NCI-H187 treated with DMSO at 0.1 percent for 48 hours (cell line): Measurements from ENCODE around the gene KANSL3.

Source experiments
- DNase-seq: peaks from one replicate; lab custom pipeline; 2025; lab: John Stamatoyannopoulos, UW

Gene KANSL3

GRCh38 chr2:96604104-96604503 lies 34.0 kb downstream of the KANSL3 start:
- no peak for DNase-seq

DNA sequence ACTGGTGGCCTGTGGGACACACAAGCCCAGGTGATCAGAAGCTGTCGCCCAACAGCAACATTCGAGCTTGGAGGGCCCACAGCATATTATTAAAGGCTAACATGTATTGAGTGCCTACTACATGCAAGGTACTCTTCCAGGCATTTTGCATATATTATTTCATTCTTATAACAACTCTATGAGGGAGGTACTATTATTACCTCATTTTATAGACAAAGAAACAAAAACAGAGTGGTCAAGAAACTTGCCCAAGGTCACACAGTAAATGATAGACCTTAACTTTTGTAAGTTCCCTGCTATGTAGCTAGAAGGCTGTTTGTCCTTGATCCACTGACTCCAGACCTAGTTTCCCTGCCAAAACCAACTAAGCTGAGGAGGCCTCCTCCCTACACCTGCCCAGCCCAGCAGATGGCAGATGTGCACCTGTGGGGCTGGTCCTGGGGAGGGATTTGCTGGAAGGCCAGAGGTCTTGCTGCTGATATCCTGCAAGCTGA lies 35.7 kb downstream of the KANSL3 start:
- no peak for DNase-seq

GRCh38 chr2:96601382-96602292 lies 36.5 kb downstream of the KANSL3 start:
- no peak for DNase-seq

- no peak for DNase-seq
Measured at GRCh38 chr2:96599941-96600340, 38.2 kb downstream of the KANSL3 start.

GRCh38 chr2:96596596-96596995 lies 41.5 kb downstream of the KANSL3 start:
- DNase-seq = no peak

- DNase-seq = no peak
Measured at GRCh38 chr2:96594691-96595152, 43.4 kb downstream of the KANSL3 start.

GRCh38 chr2:96594282-96594681 lies 43.8 kb downstream of the KANSL3 start:
- no peak for DNase-seq

- DNase-seq = no peak
Measured at GRCh38 chr2:96591494-96591893, 46.6 kb downstream of the KANSL3 start.

DNA sequence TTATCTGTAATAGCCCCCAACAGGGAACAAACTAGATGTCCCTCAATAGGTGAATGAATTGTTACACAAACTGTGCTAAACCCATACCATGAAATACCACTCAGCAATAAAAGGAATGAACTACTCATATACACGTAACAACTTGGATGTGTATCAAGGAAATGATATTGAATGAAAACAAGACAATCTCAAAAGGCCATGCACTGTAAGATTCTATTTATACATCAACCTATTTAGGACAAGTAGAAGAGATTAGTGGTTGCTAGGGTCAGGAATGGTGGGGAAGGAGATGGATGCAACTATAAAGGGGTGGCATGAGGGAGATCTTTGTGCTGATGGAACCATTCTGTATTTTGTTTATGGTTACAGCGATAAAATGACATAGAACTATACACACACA lies 47.1 kb downstream of the KANSL3 start:
- no peak for DNase-seq

- no peak for DNase-seq
Measured at GRCh38 chr2:96587843-96588242, 50.3 kb downstream of the KANSL3 start.

DNA sequence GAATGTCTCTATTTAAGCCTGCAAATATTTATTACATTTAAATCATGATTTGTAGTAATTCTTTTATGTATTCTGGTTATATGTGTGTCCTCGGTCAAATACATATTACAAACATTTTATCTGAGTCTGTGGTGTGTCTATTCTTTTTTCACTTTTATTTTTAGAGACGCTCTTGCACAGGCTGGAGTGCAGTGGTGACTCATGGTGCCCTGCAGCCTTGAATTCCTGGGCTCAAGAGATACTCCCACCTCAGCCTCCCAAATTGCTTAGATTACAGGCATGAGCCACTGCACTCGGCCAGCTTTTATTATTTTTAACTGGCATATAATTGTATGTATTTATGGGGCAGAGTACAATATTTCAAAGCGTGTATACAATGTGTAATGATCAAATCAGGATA lies 54.1 kb downstream of the KANSL3 start:
- DNase-seq = no peak

GRCh38 chr2:96580771-96581170 lies 57.3 kb downstream of the KANSL3 start:
- no peak for DNase-seq

- no peak for DNase-seq
Measured at GRCh38 chr2:96579422-96579821, 58.7 kb downstream of the KANSL3 start.

DNA sequence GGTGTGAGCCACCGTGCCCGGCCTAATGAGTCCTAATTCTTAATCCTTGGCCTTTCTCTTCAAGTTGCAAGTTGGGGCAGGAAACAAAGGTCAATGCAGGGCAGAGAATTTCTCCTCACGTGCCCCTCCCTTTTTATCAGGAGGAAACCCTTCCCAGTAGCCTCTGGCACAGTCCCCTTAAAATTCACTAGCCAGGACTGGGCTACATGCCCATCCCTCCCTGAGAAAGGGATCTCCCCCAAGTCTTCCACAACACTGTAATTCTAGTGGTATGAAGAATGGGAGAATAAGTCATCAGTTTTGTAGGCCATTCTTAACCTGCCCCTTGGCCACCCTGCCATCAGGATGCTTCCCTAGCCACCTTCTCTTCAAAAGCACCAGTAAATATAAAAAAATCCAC lies 59.4 kb downstream of the KANSL3 start:
- no peak for DNase-seq

DNA sequence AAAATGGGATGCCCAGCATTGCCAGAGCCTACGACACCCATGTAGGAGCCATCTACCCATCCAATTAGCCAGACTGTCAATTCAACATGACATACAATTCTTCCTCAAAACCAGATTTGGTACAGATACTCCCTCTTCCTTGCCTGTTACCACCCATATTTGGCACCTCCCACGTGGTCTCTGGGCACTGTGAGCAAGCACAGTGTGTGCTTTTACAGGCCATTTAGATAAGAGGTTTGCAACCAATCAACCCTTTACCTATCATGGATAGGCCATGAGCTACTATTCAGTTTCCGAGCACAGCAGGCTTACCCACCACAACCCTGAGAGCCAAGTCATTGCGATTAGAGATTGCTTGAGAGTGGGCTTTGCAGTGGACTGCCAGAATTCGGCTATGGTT lies 60.6 kb downstream of the KANSL3 start:
- no peak for DNase-seq

GRCh38 chr2:96575785-96576456 lies 62.2 kb downstream of the KANSL3 start:
- DNase-seq = no peak

DNA sequence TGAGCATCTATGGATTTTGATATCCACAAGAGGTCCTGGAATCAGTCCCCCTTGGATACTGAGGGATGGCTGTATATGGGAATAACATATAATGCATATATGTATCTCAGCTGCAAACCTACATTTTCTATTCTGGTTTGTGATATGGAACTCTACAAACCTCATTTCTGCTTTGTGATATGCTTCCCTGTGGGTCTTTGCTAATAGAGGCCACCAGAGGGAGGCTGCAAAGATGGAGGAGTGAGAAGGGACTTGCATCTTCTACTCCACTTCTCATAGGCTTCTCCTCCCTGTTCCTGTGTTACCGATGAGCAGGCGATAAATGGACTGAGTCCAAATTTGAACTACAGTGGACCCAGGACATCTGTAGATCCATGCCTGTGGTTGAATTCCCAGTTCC lies 63.7 kb downstream of the KANSL3 start:
- DNase-seq = no peak

DNA sequence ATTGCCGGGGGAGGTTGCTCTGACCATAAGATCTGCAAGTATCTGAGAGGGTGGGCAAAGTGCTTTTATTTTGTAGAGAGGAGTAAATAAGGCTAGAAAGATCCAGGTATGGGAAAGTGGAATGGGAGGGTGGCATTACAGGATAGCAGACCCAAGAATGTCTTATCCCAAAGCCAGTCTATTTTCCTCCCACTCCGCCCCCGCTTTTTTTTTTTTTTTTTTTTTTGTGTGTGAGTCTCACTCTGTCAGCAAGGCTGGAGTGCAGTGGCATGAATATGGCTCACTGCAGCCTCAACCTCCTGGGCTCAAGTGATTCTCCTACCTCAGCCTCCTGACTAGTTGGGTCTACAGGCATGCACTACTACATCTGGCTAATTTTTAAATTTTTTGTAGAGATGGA lies 70.0 kb downstream of the KANSL3 start:
- DNase-seq = no peak

DNA sequence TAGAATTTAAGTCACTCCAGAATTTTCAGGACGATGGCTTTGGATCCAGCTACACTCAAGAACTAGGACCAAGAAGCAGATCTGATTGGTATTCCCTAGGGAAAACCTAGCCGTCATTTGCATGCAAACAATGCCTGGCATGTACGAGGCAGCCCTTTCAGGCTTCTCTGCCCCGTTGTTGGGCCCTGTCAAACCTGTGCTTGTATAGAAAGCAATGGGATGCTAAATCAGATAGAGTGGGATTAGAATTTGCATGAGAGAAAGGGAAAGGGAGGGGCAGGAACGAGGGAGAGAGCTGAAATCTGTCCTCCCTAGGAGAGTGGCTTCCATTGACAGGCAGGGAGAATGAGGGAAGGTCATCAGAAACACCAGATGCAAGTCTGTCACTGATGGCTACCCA lies 73.0 kb downstream of the KANSL3 start:
- DNase-seq = no peak

DNA sequence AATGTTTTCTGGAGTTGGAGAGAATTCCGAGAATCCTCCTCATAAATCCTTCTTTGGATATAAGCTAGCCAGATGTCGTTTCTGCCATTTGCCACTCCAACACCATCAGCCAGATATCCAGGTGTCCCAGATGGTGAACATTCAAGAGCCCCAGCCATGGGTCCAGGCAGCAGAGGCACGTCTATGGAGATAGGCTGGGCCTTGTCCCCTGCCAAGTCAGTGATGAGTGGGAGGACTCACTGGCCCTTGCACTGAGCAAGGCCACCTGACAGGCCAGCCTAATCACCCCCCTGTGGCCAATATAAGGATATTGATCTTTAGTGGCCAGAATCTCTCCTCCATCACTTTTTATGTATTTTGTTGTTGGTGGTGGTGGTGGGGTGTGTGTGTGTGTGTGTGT lies 73.5 kb downstream of the KANSL3 start:
- DNase-seq = no peak

DNA sequence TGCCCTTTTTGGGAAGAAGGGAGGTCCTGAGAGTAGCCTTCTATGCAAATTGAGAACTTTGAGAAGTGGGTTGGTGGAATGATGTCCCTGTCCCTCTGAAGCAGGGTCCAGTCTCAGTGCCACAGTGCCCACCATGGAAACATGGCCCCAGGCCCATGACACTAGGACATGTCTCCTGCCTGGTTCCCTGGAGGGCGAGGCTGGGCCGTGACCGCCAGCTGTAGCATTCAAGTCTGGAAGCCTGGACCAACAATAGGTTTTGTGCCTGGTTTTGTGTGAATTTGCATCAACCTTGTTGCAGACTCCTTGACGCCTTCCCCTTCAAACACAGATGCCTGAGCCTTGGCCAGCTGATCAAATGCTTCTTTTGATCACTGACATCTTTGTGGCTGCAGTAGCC lies 74.1 kb downstream of the KANSL3 start:
- DNase-seq = no peak

GRCh38 chr2:96558485-96558884 lies 79.6 kb downstream of the KANSL3 start:
- no peak for DNase-seq

DNA sequence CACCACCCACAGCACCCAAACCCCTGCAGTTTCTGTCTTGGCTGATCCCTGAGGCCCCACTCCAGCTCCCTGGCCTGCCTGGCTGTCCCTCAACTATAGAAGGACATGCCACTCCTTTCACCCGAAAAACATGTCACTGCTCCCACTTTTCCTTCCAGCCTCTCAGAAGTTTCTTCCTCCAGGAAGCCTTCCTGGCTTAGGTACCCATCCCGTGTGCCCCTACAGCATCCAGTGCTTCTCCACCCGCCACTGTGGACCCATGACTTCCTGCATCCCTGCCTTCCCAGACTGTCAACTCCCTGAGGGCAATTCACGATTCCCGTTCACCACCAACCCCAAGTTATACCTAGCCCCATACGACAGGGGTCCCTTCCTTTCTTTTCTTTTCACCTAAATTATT lies 80.1 kb downstream of the KANSL3 start:
- DNase-seq = no peak
